Stimulated activated effector memory CD8-positive, alpha-beta T cell treated with anti-CD3 and anti-CD28 coated beads, Interleukin-12 subunit alpha, Interleukin-12 subunit beta, amount 100 ng/mL, for 72 hours (primary cell): Measurements from ENCODE around the gene PMEL.
A peak's percentile ranks its signal among the peaks of the same experiment; 100 is the strongest.
"Not testable (repeated sequence)": the region's sequence is repeated elsewhere in the genome, so short reads cannot be mapped to it uniquely, and the experiment has no call there.

Experiments used
- ATAC-seq: fragments of 150-1000 bp; cut with Tn5 transposase; 2 replicates; pipeline ENCODE4 v1.10.0; 2021
- DNase-seq, 2 donors: peaks; one replicate each; pipeline ENCODE4 v3.0.0; 2021 to 2022; ENCODE audit warnings: low spot score in 2 of 2
- H3K27ac Mint-ChIP-seq: one replicate; pipeline ENCODE4 v1.8.0; 2022; ENCODE audit warnings: mild to moderate bottlenecking, mixed read lengths
- H3K36me3 Mint-ChIP-seq: one replicate; pipeline ENCODE4 v1.8.0; 2022; ENCODE audit warnings: mild to moderate bottlenecking, mixed read lengths
- H3K4me1 Mint-ChIP-seq: one replicate; pipeline ENCODE4 v1.8.0; 2022; ENCODE audit warnings: mixed read lengths
- H3K4me3 Mint-ChIP-seq: one replicate; pipeline ENCODE4 v1.8.0; 2022; ENCODE audit warnings: mild to moderate bottlenecking, mixed read lengths
- H3K9me3 Mint-ChIP-seq: one replicate; pipeline ENCODE4 v1.8.0; 2022; ENCODE audit warnings: mixed read lengths

PMEL gene

GRCh38 chr12:55925870-55926737, 39.7 kb downstream of the PMEL start:
- Mint-ChIP-seq H3K36me3 (peaks cover 80% of the 10 kb centered on the region), H3K4me1 (peaks cover 50% of the 10 kb centered on the region), H3K27ac (peak overlapping the region; percentile 99), H3K9me3 (no peaks in the 10 kb centered on the region), H3K4me3 (peak overlapping the region; percentile 100)
- ATAC-seq (no peak), DNase-seq (no peak)

GRCh38 chr12:55925371-55925770, 40.5 kb downstream of the PMEL start:
- Mint-ChIP-seq H3K9me3 (no peaks in the 10 kb centered on the region), H3K36me3 (peaks cover 84% of the 10 kb centered on the region), H3K4me3 (peak overlapping the region; percentile 100), H3K27ac (peak overlapping the region; percentile 99), H3K4me1 (peaks cover 43% of the 10 kb centered on the region)
- DNase-seq (no peak), ATAC-seq (no peak)

GRCh38 chr12:55923648-55924047, 42.2 kb downstream of the PMEL start:
- ATAC-seq, H3K4me3 Mint-ChIP-seq, H3K9me3 Mint-ChIP-seq, DNase-seq: not testable (repeated sequence)
- Mint-ChIP-seq H3K27ac (peak overlapping the region; percentile 62), H3K36me3 (peaks cover 80% of the 10 kb centered on the region), H3K4me1 (peaks cover 29% of the 10 kb centered on the region)

GRCh38 chr12:55922126-55922525, 43.7 kb downstream of the PMEL start:
- no peak for DNase-seq
- Mint-ChIP-seq H3K4me1 (peaks cover 29% of the 10 kb centered on the region), H3K9me3 (no peaks in the 10 kb centered on the region), H3K4me3 (no peak overlapping the region), H3K27ac (peak overlapping the region; percentile 40), H3K36me3 (peaks cover 80% of the 10 kb centered on the region)
- no peak for ATAC-seq

- peaks cover 26% of the 10 kb centered on the region for H3K4me1 Mint-ChIP-seq
- not testable (repeated sequence) for DNase-seq
Measured at GRCh38 chr12:55919032-55919431, 46.8 kb downstream of the PMEL start.

GRCh38 chr12:55915482-55915859, 50.4 kb downstream of the PMEL start:
- ATAC-seq, result no peak
- peaks cover 77% of the 10 kb centered on the region for H3K36me3 Mint-ChIP-seq
- no peaks in the 10 kb centered on the region for H3K9me3 Mint-ChIP-seq
- H3K4me3 Mint-ChIP-seq, result no peak overlapping the region
- H3K27ac Mint-ChIP-seq, result peak overlapping the region; percentile 68
- H3K4me1 Mint-ChIP-seq, result peaks cover 30% of the 10 kb centered on the region
- DNase-seq, result no peak

More at GRCh38 chr12:55919032-55919431, 46.8 kb downstream of the PMEL start:
- not testable (repeated sequence) for ATAC-seq, H3K9me3 Mint-ChIP-seq, H3K27ac Mint-ChIP-seq, H3K4me3 Mint-ChIP-seq
- H3K36me3 Mint-ChIP-seq, result peaks cover 82% of the 10 kb centered on the region

- peak overlapping the region; percentile 68 for H3K27ac Mint-ChIP-seq
- ATAC-seq (no peak), DNase-seq (no peak)
- peaks cover 65% of the 10 kb centered on the region for H3K36me3 Mint-ChIP-seq
- peaks cover 30% of the 10 kb centered on the region for H3K4me1 Mint-ChIP-seq
- H3K9me3 Mint-ChIP-seq, result no peaks in the 10 kb centered on the region
- no peak overlapping the region for H3K4me3 Mint-ChIP-seq
Measured at GRCh38 chr12:55912908-55913307, 52.9 kb downstream of the PMEL start.

GRCh38 chr12:55909513-55909884, 56.3 kb downstream of the PMEL start:
- no peak for DNase-seq
- H3K36me3 Mint-ChIP-seq, result peaks cover 34% of the 10 kb centered on the region
- H3K4me3 Mint-ChIP-seq, result no peak overlapping the region
- peaks cover 16% of the 10 kb centered on the region for H3K4me1 Mint-ChIP-seq
- peak overlapping the region; percentile 15 for H3K27ac Mint-ChIP-seq
- no peak for ATAC-seq
- no peaks in the 10 kb centered on the region for H3K9me3 Mint-ChIP-seq

GRCh38 chr12:55908726-55909512, 56.9 kb downstream of the PMEL start:
- Mint-ChIP-seq H3K4me1 (peaks cover 10% of the 10 kb centered on the region), H3K36me3 (peaks cover 29% of the 10 kb centered on the region), H3K4me3 (no peak overlapping the region), H3K27ac (peak overlapping the region; percentile 15), H3K9me3 (no peaks in the 10 kb centered on the region)
- no peak for DNase-seq
- no peak for ATAC-seq

GRCh38 chr12:55906056-55906455, 59.8 kb downstream of the PMEL start:
- Mint-ChIP-seq H3K4me1 (no peaks in the 10 kb centered on the region), H3K4me3 (no peak overlapping the region)
- DNase-seq, result no peak

More at GRCh38 chr12:55906056-55906455, 59.8 kb downstream of the PMEL start:
- no peaks in the 10 kb centered on the region for H3K9me3 Mint-ChIP-seq
- peaks cover 26% of the 10 kb centered on the region for H3K36me3 Mint-ChIP-seq
- no peak for ATAC-seq
- H3K27ac Mint-ChIP-seq, result no peak overlapping the region
